NCI-H2196 treated with DMSO at 0.1 percent for 48 hours (cell line): Measurements from ENCODE around the gene SH2D6.
A peak's percentile ranks its signal among the peaks of the same experiment; 100 is the strongest.
"Not testable (repeated sequence)": the region's sequence is repeated elsewhere in the genome, so short reads cannot be mapped to it uniquely, and the experiment has no call there.

Source experiments
- DNase-seq: peaks from one replicate; lab custom pipeline; 2025; ENCODE audit not compliant: unreplicated experiment; lab: John Stamatoyannopoulos, UW

SH2D6 gene

GRCh38 chr2:85398426-85399182, 19.9 kb upstream of the SH2D6 start:
- no peak for DNase-seq

- no peak for DNase-seq
Observed at GRCh38 chr2:85399183-85399455, 19.4 kb upstream of the SH2D6 start.

- no peak for DNase-seq
Observed at GRCh38 chr2:85400023-85400422, 18.5 kb upstream of the SH2D6 start.

- DNase-seq, result no peak
Observed at GRCh38 chr2:85400541-85401463, 17.7 kb upstream of the SH2D6 start.

- no peak for DNase-seq
Observed at GRCh38 chr2:85401464-85401805, 17.1 kb upstream of the SH2D6 start.

GRCh38 chr2:85401844-85402243, 16.7 kb upstream of the SH2D6 start:
- no peak for DNase-seq

- DNase-seq, result no peak
Observed at GRCh38 chr2:85405201-85406059, 13.1 kb upstream of the SH2D6 start.

- no peak for DNase-seq
Observed at GRCh38 chr2:85409845-85410583, 8.5 kb upstream of the SH2D6 start, which contains the start of gene CAPG. Gene CAPG, minus strand, starts transcription at chr2:85410366. Its CDS starts 8,221 bp downstream, at chr2:85402145.

GRCh38 chr2:85410584-85411404, 7.7 kb upstream of the SH2D6 start:
- DNase-seq, result no peak

- no peak for DNase-seq
Observed at GRCh38 chr2:85411405-85411748, 7.1 kb upstream of the SH2D6 start.

- DNase-seq, result no peak
Observed at GRCh38 chr2:85413592-85414420, 4.7 kb upstream of the SH2D6 start.

- not testable (repeated sequence) for DNase-seq
Observed at GRCh38 chr2:85414421-85414759, 4.1 kb upstream of the SH2D6 start.

- no peak for DNase-seq
Observed at GRCh38 chr2:85414761-85415553, 3.6 kb upstream of the SH2D6 start.

- no peak for DNase-seq
Observed at GRCh38 chr2:85415980-85416650, 2.4 kb upstream of the SH2D6 start.

- DNase-seq, result no peak
Observed at GRCh38 chr2:85419009-85419675, 628 bp downstream of the SH2D6 start.

GRCh38 chr2:85420536-85421259, 2.2 kb downstream of the SH2D6 start:
- DNase-seq, result peak; percentile 52
